Renal cortical epithelial cell (primary cell): ENCODE results near the gene KRTAP12-1. TPM values are rescaled to one million over a fixed set of nuclear protein-coding genes. Genes with fewer than 3 reads are reported as not detected.

ENCODE experiments used
- DNase-seq: peaks from one replicate; pipeline ENCODE4 v3.0.0-alpha.2; 2011; ENCODE audit warnings: low read depth
- total RNA-seq: library from RNA; depleted of rRNA; stranded (reverse); fragments of >200 nt; gene quantifications from 2 replicates; pipeline ENCODE4 v1.2.3, GENCODE V29; 2014

Gene KRTAP12-1
- total RNA-seq, 1 donor from 2014 or later = not detected

- DNase-seq = no peak
Measured at GRCh38 chr21:44711327-44712202, 29.6 kb upstream of the KRTAP12-1 start, which contains the start of gene TSPEAR. TSPEAR (minus strand) TSS chr21:44711572; CDS start chr21:44711514, 58 bp downstream.

GRCh38 chr21:44710756-44711326 is 28.9 kb upstream of the KRTAP12-1 start:
- DNase-seq = no peak

- no peak for DNase-seq
Measured at GRCh38 chr21:44710294-44710665, 28.3 kb upstream of the KRTAP12-1 start.

- DNase-seq = no peak
Measured at GRCh38 chr21:44709426-44710293, 27.7 kb upstream of the KRTAP12-1 start.

- DNase-seq = no peak
Measured at GRCh38 chr21:44708866-44709425, 27.0 kb upstream of the KRTAP12-1 start.

GRCh38 chr21:44708213-44708865 is 26.4 kb upstream of the KRTAP12-1 start:
- no peak for DNase-seq

GRCh38 chr21:44706706-44707581 is 25.0 kb upstream of the KRTAP12-1 start:
- no peak for DNase-seq

GRCh38 chr21:44706026-44706705 is 24.2 kb upstream of the KRTAP12-1 start:
- no peak for DNase-seq

DNA sequence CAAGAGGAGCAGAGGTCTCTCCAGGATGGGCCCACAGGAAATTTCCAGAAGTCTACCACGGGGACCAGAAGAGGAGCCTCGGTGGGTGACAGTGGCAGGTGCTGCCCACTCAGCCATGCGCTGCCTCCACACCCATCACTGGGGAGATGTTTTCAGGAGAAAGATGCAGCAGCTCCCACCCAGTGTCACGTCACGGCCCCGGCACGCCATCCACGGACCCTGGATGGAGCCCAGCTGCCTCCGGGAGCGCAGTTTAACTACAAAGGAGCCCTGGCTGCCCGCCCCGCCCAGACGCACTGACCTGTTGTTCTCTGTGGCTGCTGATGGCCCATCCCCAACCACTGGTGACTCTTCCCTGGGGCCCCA is 22.7 kb upstream of the KRTAP12-1 start:
- no peak for DNase-seq

GRCh38 chr21:44703731-44704635 is 22.0 kb upstream of the KRTAP12-1 start:
- no peak for DNase-seq

DNA sequence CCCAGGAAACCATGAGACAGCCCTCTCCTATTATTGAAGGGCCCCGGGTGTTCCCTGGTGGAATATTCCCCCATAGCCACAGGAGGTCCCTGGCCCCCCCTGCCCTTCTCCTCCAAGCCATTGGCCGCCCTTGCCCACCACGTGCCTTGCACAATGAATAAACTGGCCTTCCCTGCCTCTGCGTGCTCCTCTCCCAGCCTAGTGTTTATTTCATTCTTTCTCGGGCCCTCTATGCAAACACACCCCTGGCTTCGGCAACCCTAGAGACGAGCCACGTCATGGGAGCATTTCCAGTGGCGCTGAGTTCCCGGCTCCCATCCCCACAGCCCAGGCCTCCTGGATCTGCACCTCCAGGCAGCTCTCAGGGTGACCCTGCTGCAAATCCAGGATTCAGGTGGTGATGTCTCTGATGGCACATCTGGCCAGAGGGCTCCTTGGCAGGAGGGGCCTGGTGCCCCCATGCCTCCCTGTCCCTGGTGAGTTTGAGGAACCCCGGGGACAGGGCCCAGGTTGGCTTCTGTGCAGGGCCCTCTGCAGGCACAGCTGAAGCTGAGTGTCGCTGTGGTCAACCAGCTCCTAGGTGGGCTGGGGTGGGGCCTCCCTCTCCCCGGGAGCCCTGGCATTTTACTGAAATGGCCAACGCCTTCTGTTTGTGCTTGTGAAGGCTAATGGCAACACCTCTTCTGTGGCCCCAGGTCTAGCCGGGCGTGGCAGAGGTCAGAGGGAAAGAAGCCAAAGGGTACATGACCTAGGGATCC is 21.2 kb upstream of the KRTAP12-1 start:
- DNase-seq = no peak

GRCh38 chr21:44702111-44702972 is 20.4 kb upstream of the KRTAP12-1 start:
- no peak for DNase-seq

DNA sequence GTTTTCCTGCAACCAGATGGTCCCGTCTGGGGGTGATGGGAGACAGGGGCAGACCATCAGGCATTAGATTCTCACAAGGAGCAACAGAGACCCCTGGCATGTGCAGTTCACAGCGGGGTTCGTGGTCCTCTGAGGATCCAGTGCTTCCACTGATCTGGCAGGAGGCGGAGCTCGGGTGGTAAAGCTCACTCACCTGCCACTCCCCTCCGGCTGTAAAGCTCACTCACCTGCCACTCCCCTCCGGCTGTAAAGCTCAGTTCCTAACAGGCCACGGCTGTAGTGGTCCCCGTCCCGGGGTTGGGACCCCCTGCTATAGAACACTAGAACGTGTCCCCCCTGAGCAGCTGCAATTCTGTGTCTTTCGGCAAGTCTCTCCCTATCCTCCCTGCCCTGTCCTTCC is 19.6 kb upstream of the KRTAP12-1 start:
- no peak for DNase-seq

GRCh38 chr21:44701023-44701400 is 19.0 kb upstream of the KRTAP12-1 start:
- DNase-seq = no peak

- DNase-seq = no peak
Measured at GRCh38 chr21:44700101-44701022, 18.4 kb upstream of the KRTAP12-1 start.

DNA sequence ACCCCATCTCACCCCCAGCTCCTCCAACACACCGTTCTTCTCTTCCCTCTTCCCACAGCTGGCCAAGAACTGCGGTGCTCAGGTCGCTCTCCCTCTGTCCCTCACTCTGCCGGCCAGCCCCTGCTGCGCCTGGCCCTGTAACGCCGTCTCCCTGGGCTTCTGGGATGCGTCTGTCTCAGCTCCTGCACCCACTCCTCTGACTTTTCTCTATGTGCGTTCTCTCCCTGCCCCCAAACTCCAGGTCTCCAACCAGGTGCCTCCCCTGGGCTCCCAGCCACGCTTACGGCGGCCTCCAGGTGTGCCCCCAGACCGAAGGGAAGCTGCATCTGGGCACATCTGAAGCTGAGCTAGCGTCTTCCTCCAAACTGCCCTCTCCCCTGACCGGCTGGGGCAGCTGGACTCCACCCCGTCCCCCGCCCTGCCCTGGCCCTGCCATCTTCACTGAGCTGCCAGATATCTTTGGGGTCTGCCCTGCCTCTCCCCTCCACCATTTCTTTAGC is 17.6 kb upstream of the KRTAP12-1 start:
- no peak for DNase-seq
